ENCODE results near the gene COL1A1. TPM values are rescaled to one million over a fixed set of nuclear protein-coding genes. Genes with fewer than 3 reads are reported as not detected.

COL1A1 gene
- total and polyA plus RNA-seq, 2 of the 13 experiments (the other 11 are each of a cell fraction or from before 2014, with no cell fraction given): 0.05 TPM; not detected in 1

DNA sequence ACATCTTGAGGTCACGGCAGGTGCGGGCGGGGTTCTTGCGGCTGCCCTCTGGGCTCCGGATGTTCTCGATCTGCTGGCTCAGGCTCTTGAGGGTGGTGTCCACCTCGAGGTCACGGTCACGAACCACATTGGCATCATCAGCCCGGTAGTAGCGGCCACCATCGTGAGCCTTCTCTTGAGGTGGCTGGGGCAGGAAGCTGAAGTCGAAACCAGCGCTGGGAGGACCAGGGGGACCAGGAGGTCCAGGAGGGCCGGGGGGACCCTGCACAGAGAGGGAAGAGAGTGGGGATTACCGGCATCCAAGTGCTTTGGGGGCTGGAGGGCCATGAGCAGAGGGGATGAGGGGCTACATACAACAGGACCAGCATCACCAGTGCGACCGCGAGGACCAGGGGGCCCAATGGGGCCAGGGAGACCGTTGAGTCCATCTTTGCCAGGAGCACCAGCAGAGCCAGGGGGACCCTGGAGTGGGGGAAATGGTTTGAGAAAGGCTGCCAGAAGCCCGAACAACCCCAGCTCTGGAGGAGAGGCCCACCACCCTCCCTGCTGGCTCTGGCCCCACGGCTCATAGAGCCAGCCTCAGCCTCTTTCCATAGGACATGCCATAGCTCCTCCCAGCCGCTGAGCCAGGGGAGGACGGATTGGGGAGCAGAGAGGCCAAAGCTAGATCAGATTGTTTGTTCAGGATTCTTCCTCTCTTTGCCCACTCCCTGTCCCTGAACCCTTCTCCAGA is 14.6 kb downstream of the COL1A1 start (continued):
- TF ChIP-seq RBAK (CRISPR knock-in tag; IDR thresholded peaks at IDR 0.05) (no peak), ZGPAT (CRISPR knock-in tag; IDR thresholded peaks at IDR 0.05) (no peak), ZNF569 (CRISPR knock-in tag; IDR thresholded peaks at IDR 0.05; ENCODE audit: borderline replicate concordance) (no peak), SP2 (CRISPR knock-in tag; IDR thresholded peaks at IDR 0.05) (no peak), ZSCAN21 (CRISPR knock-in tag; IDR thresholded peaks at IDR 0.05; ENCODE audit: borderline replicate concordance) (no peak)

GRCh38 chr17:50185631-50186471 is 15.6 kb downstream of the COL1A1 start:
- DNase-seq (ENCODE audit: low spot score): no peak
- ChIA-PET POLR2A (no interaction called here), CTCF (ENCODE audit: low intra/inter-chr PET ratio, low total read pairs) (no interaction called here)
- TF ChIP-seq MED8 (CRISPR knock-in tag; IDR thresholded peaks at IDR 0.05; ENCODE audit: insufficient replicate concordance) (no peak), HNRNPL (IDR thresholded peaks at IDR 0.05; ENCODE audit: low read depth, low read length) (no peak), ZNF337 (CRISPR knock-in tag; IDR thresholded peaks at IDR 0.05; ENCODE audit: borderline replicate concordance, low read depth) (no peak), HOXA3 (CRISPR knock-in tag; IDR thresholded peaks at IDR 0.05) (no peak), ZC3H13 (CRISPR knock-in tag; IDR thresholded peaks at IDR 0.05) (no peak), HOMEZ (CRISPR knock-in tag; IDR thresholded peaks at IDR 0.05; ENCODE audit: low read depth) (no peak), ZNF563 (CRISPR knock-in tag; IDR thresholded peaks at IDR 0.05) (no peak)
- TF ChIP-seq, protein P1, sequence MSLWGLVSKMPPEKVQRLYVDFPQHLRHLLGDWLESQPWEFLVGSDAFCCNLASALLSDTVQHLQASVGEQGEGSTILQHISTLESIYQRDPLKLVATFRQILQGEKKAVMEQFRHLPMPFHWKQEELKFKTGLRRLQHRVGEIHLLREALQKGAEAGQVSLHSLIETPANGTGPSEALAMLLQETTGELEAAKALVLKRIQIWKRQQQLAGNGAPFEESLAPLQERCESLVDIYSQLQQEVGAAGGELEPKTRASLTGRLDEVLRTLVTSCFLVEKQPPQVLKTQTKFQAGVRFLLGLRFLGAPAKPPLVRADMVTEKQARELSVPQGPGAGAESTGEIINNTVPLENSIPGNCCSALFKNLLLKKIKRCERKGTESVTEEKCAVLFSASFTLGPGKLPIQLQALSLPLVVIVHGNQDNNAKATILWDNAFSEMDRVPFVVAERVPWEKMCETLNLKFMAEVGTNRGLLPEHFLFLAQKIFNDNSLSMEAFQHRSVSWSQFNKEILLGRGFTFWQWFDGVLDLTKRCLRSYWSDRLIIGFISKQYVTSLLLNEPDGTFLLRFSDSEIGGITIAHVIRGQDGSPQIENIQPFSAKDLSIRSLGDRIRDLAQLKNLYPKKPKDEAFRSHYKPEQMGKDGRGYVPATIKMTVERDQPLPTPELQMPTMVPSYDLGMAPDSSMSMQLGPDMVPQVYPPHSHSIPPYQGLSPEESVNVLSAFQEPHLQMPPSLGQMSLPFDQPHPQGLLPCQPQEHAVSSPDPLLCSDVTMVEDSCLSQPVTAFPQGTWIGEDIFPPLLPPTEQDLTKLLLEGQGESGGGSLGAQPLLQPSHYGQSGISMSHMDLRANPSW (CRISPR knock-in tag; IDR thresholded peaks at IDR 0.05; ENCODE audit: borderline replicate concordance): no peak
- TF ChIP-seq, protein P2, sequence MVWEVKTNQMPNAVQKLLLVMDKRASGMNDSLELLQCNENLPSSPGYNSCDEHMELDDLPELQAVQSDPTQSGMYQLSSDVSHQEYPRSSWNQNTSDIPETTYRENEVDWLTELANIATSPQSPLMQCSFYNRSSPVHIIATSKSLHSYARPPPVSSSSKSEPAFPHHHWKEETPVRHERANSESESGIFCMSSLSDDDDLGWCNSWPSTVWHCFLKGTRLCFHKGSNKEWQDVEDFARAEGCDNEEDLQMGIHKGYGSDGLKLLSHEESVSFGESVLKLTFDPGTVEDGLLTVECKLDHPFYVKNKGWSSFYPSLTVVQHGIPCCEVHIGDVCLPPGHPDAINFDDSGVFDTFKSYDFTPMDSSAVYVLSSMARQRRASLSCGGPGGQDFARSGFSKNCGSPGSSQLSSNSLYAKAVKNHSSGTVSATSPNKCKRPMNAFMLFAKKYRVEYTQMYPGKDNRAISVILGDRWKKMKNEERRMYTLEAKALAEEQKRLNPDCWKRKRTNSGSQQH (CRISPR knock-in tag; IDR thresholded peaks at IDR 0.05; ENCODE audit: low read depth): no peak
- WGBS (ENCODE audit: low lambda C conversion rate): 55% methylated on average over 26 of the region's 31 CpGs
- peaks cover 24 to 75% of the 10 kb centered on the region in 2 experiments for H3K27me3 ChIP-seq (ENCODE audit: control insufficient read depth in 1 of 2, insufficient read depth in 2 of 2, low read length in 2 of 2)
- no peak overlapping the region for H3K27ac ChIP-seq (ENCODE audit: extremely low read length, insufficient read depth, low read length)
- in situ Hi-C loops (cut with HindIII; ENCODE audit: extremely low pct_ligation_motif_present, low pct_unique_long_range_greater_than_20kb) (no loop called here), intact Hi-C loops (cut with micrococcal nuclease; ENCODE audit: unreplicated experiment) (no loop called here)
- H3K36me3 ChIP-seq (replicated peaks in 1 of 2; ENCODE audit: control insufficient read depth in 1 of 2, insufficient read depth in 2 of 2, low read length in 2 of 2): no peaks in the 10 kb centered on the region
- H4K20me1 ChIP-seq (ENCODE audit: insufficient read depth, low read length): no peaks in the 10 kb centered on the region
- no peak overlapping the region for H3K4me3 ChIP-seq (replicated peaks in 1 of 3; ENCODE audit: insufficient read depth in 1 of 3, low read depth in 2 of 3, low read length in 3 of 3)
- no peak for ATAC-seq
- H3K4me1 ChIP-seq (ENCODE audit: insufficient read depth, low read length): peaks cover 12% of the 10 kb centered on the region
- H3K79me2 ChIP-seq (ENCODE audit: insufficient read depth, low read length): no peaks in the 10 kb centered on the region
- H2AFZ ChIP-seq (ENCODE audit: low read length): no peak overlapping the region
- BruUV-seq (replicated peaks): no TSS peak
- no peak overlapping the region for H3K9ac ChIP-seq (ENCODE audit: insufficient read depth, low read depth, low read length)
- H3K4me2 ChIP-seq (ENCODE audit: low read depth, low read length): no peak overlapping the region
- FAIRE-seq: no peak
- H3K9me3 ChIP-seq (ENCODE audit: low read length): no peaks in the 10 kb centered on the region
